A549 (cell line): ENCODE results near the gene PMPCA. TPM values are rescaled to one million over a fixed set of nuclear protein-coding genes. Genes with fewer than 3 reads are reported as not detected.

Experiments used
- ATAC-seq, 2 experiments: fragments of 200-7000 bp in 1 of 2; fragments of >200 bp in 1 of 2; cut with Nextera tagmentation in 1 of 2; cut with Tn5 transposase in 1 of 2; 3 replicates each; pipeline versions ENCODE4 v1.8.0 to v1.9.1; 2018 to 2020; ENCODE audit warnings: mild to moderate bottlenecking in 1 of 2, moderate library complexity in 1 of 2
- CTCF ChIA-PET: fragments of 300-600 bp; sonication (Branson Sonifier 250); formaldehyde crosslinking; extraction: SDS; loops from one replicate; lab custom pipeline; 2021; ENCODE audit warnings: antibody characterized with exemption, inconsistent platforms; lab: Yijun Ruan, JAX
- POLR2A ChIA-PET: fragments of 350-600 bp; formaldehyde crosslinking; extraction: SDS; loops from one replicate; lab custom pipeline; 2021; ENCODE audit warnings: antibody characterized with exemption, inconsistent platforms; lab: Yijun Ruan, JAX
- DNase-seq, 2 experiments: peaks; one replicate each; pipeline versions ENCODE4 v3.0.0 to v3.0.0-alpha.2; 2011 to 2016; ENCODE audit warnings: low read depth in 1 of 2, low spot score in 1 of 2
- FAIRE-seq: peaks from 2 replicates; lab custom pipeline; 2011; peaks lifted over from hg19 to GRCh38; lab: Jason Lieb, UNC
- H3K27ac ChIP-seq, 2 experiments: fragments of >200 bp; sonication (Bioruptor Twin); formaldehyde crosslinking; 3 replicates each; pipeline ENCODE4 v1.5.1; 2016 to 2017
- H3K4me1 ChIP-seq: fragments of >200 bp; sonication (Bioruptor Twin); formaldehyde crosslinking; 3 replicates; pipeline ENCODE4 v1.6.1; 2016
- H3K4me2 ChIP-seq: fragments of >200 bp; sonication (Bioruptor Twin); formaldehyde crosslinking; 3 replicates; pipeline ENCODE4 v1.6.1; 2016
- H3K4me3 ChIP-seq: fragments of >200 bp; sonication (Bioruptor Twin); formaldehyde crosslinking; 3 replicates; pipeline ENCODE4 v1.5.1; 2016
- H3K9me3 ChIP-seq: fragments of >200 bp; sonication (Bioruptor Twin); formaldehyde crosslinking; 3 replicates; pipeline ENCODE4 v1.6.1; 2016
- BCL3 ChIP-seq: fragments of >200 bp; sonication (Bioruptor Twin); formaldehyde crosslinking; IDR thresholded peaks from 3 replicates; pipeline ENCODE4 v1.6.1; 2016
- CHD2 ChIP-seq: fragments of 150-350 bp; IDR thresholded peaks from 2 replicates; pipeline ENCODE4 v1.6.1; 2014; ENCODE audit warnings: low read length; ENCODE audit not compliant: partially characterized antibody
- CTCF ChIP-seq: fragments of >200 bp; sonication (Bioruptor Twin); formaldehyde crosslinking; IDR thresholded peaks from 3 replicates; pipeline ENCODE4 v1.5.1; 2016
- E2F6 ChIP-seq: IDR thresholded peaks from 2 replicates; pipeline ENCODE4 v1.6.1; 2012; ENCODE audit warnings: low read depth, borderline replicate concordance
- ELK1 ChIP-seq: fragments of 150-350 bp; IDR thresholded peaks from 2 replicates; pipeline ENCODE4 v1.6.1; 2014; ENCODE audit warnings: low read depth, mild to moderate bottlenecking, low read length
- FOSB ChIP-seq: fragments of 250-450 bp; sonication (Bioruptor Pico); IDR thresholded peaks from 2 replicates; pipeline ENCODE4 v1.5.0; 2020; ENCODE audit warnings: mild to moderate bottlenecking, moderate library complexity
- FOSL2 ChIP-seq, 2 experiments: fragments of 450-650 bp in 1 of 2; fragments of >200 bp in 1 of 2; sonication (Bioruptor Twin) in 1 of 2; formaldehyde crosslinking; IDR thresholded peaks; 2 replicates each; pipeline versions ENCODE4 v1.5.0 to v1.6.1; 2016 to 2020; ENCODE audit warnings: mild to moderate bottlenecking in 1 of 2, moderate library complexity in 1 of 2
- FOXS1 ChIP-seq: fragments of 250-450 bp; sonication (Bioruptor Pico); IDR thresholded peaks from 2 replicates; pipeline ENCODE4 v1.5.0; 2020; ENCODE audit warnings: mild to moderate bottlenecking, moderate library complexity
- HDAC2 ChIP-seq: fragments of 200-600 bp; sonication (generic); IDR thresholded peaks from 2 replicates; pipeline ENCODE4 v1.6.1; 2016
- HOXB13 ChIP-seq: fragments of 250-450 bp; sonication (Bioruptor Pico); IDR thresholded peaks from 2 replicates; pipeline ENCODE4 v1.5.0; 2020; ENCODE audit warnings: low read depth, mild to moderate bottlenecking, moderate library complexity
- MAFK ChIP-seq: fragments of 450-650 bp; IDR thresholded peaks from 2 replicates; pipeline ENCODE4 v1.6.1; 2014; ENCODE audit not compliant: partially characterized antibody
- NFE2L2 ChIP-seq: fragments of 150-350 bp; conservative IDR thresholded peaks from 2 replicates; pipeline ENCODE4 v1.6.1; 2014; ENCODE audit warnings: low read length
- RARB ChIP-seq: fragments of 250-450 bp; sonication (Bioruptor Pico); IDR thresholded peaks from 2 replicates; pipeline ENCODE4 v1.8.0; 2021; ENCODE audit warnings: mild to moderate bottlenecking, moderate library complexity
- RNF2 ChIP-seq: fragments of 200-600 bp; sonication (generic); IDR thresholded peaks from 2 replicates; pipeline ENCODE4 v1.6.1; 2016; ENCODE audit warnings: low read depth, mild to moderate bottlenecking, antibody characterized with exemption, moderate library complexity, borderline replicate concordance
- SREBF2 ChIP-seq: fragments of 450-650 bp; IDR thresholded peaks from 2 replicates; pipeline ENCODE4 v1.6.1; 2014; ENCODE audit warnings: mild to moderate bottlenecking, moderate library complexity
- TP53 ChIP-seq: fragments of 250-450 bp; sonication (Bioruptor Pico); IDR thresholded peaks from 2 replicates; pipeline ENCODE4 v1.5.0; 2021; ENCODE audit warnings: mild to moderate bottlenecking, moderate library complexity
- WGBS: methylation state at CpG from one replicate; pipeline ENCODE4 v1.1.6; 2017; ENCODE audit errors: missing lambda C conversion rate; 5-methylcytosine and 5-hydroxymethylcytosine counted together
- polyA plus RNA-seq, 4 experiments: library from polyadenylated mRNA; depleted of rRNA in 3 of 4; stranded (reverse); fragments of >200 nt; fragmentation: RNase III in 1 of 4; extraction: RNeasy Plus Mini Kit Qiagen cat#74134 plus additional on column Dnase treatment in 1 of 4; gene quantifications; 2 replicates in 3 of 4; 3 replicates in 1 of 4; pipeline ENCODE4 v1.2.3, GENCODE V29; 2011 to 2017
- TF ChIP-seq, protein P1 (sequence below): fragments of >200 bp; sonication (Bioruptor Twin); formaldehyde crosslinking; IDR thresholded peaks from 2 replicates; pipeline ENCODE4 v1.6.1; 2016

Gene PMPCA
- polyA plus RNA-seq, 2 of the 4 experiments (the other 2 are of a cell fraction): 71.1 to 89.2 TPM

GRCh38 chr9:136374183-136374575 is 36.3 kb upstream of the PMPCA start (continued):
- TF ChIP-seq HDAC2 (no peak), ELK1 (no peak), TP53 (CRISPR knock-in tag) (no peak)
- TF ChIP-seq, protein P1, sequence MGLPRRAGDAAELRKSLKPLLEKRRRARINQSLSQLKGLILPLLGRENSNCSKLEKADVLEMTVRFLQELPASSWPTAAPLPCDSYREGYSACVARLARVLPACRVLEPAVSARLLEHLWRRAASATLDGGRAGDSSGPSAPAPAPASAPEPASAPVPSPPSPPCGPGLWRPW: no peak

- H3K4me3 ChIP-seq: no peak overlapping the region
- H3K27ac ChIP-seq: no peak overlapping the region
- TF ChIP-seq SREBF2 (no peak), E2F6 (no peak), NFE2L2 (no peak), FOSB (CRISPR knock-in tag) (no peak), CTCF (no peak), RNF2 (no peak), RARB (no peak), HOXB13 (CRISPR knock-in tag) (no peak), ELK1 (no peak), MAFK (no peak)
- H3K4me1 ChIP-seq: peaks cover 12% of the 10 kb centered on the region
- ChIA-PET POLR2A (interaction anchor here (1.3 kb wide), 1 partner anchor 12 kb away, joined by 6 read pairs; the partner anchor contains the start of gene DNLZ), CTCF (interaction anchor here (1.0 to 2.9 kb wide), 5 partner anchors 11 to 29 kb away, joined by 3 to 26 read pairs (median 3); partner anchors contain the start of genes DNLZ and SNAPC4)
- DNase-seq (no peak), FAIRE-seq (no peak), ATAC-seq (no peak)
- H3K9me3 ChIP-seq: no peaks in the 10 kb centered on the region
- H3K4me2 ChIP-seq: no peak overlapping the region
- 91% methylated on average over 12 of the region's 12 CpGs for WGBS
Measured at GRCh38 chr9:136375096-136375495, 35.4 kb upstream of the PMPCA start.

DNA sequence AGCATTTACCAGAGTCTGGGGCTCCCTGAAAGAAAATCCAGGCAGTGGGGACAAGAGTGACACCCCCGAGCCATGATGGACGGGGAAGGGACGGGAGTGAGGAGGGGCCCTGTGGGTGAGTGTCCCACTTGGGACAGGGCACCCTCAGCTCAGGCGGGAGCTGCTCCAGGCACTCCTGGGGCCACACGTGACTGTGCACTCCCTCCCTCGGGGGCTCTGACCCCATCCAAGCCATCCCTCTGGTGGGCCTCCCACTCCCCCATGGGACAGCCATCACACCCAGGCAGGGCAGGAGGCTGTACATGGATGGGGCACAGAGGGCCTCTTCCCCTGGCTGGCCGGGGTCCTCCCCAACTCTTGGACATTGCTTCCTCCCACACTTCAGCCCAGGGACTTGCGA is 34.0 kb upstream of the PMPCA start:
- no peak for FAIRE-seq
- no peak for DNase-seq
- Histone ChIP-seq H3K4me3 (no peak overlapping the region), H3K4me2 (no peak overlapping the region), H3K9me3 (no peaks in the 10 kb centered on the region), H3K4me1 (peaks cover 12% of the 10 kb centered on the region), H3K27ac (no peak overlapping the region)
- TF ChIP-seq CHD2: no peak
- TF ChIP-seq CTCF: no peak
- no peak for TF ChIP-seq BCL3
- TF ChIP-seq, protein P1: no peak
- TF ChIP-seq E2F6: no peak
- no peak for TF ChIP-seq FOSL2 (IDR thresholded peaks at IDR 0.05)
- TF ChIP-seq FOSL2 (CRISPR knock-in tag; IDR thresholded peaks at IDR 0.05): no peak
- no peak for TF ChIP-seq FOXS1
- TF ChIP-seq HOXB13 (CRISPR knock-in tag): no peak
- TF ChIP-seq NFE2L2: no peak
- no peak for ATAC-seq
- POLR2A ChIA-PET: no interaction called here
- CTCF ChIA-PET: interaction anchor here (0.5 to 4.9 kb wide), 7 partner anchors 9 to 267 kb away, joined by 3 to 27 read pairs (median 4); partner anchors contain the start of gene DNLZ
- 89% methylated on average over 8 of the region's 8 CpGs for WGBS
